Nephron (organoid): ENCODE results near the gene ARHGAP22.

Source experiments
- H3K27ac Mint-ChIP-seq, 3 experiments: 2 replicates each; pipeline ENCODE4 v1.8.0; 2020; ENCODE audit warnings: mixed read lengths in 3 of 3, mild to moderate bottlenecking in 2 of 3, moderate library complexity in 1 of 3
- H3K27me3 Mint-ChIP-seq: 2 replicates; pipeline ENCODE4 v1.8.0; 2021; ENCODE audit warnings: low read depth, mild to moderate bottlenecking, moderate library complexity, mixed read lengths
- H3K36me3 Mint-ChIP-seq: 2 replicates; pipeline ENCODE4 v1.8.0; 2020; ENCODE audit warnings: low read depth, mixed read lengths
- H3K4me1 Mint-ChIP-seq: 2 replicates; pipeline ENCODE4 v1.8.0; 2020; ENCODE audit warnings: mixed read lengths
- H3K4me3 Mint-ChIP-seq, 3 experiments: 2 replicates each; pipeline ENCODE4 v1.8.0; 2020; ENCODE audit warnings: mild to moderate bottlenecking in 3 of 3, mixed read lengths in 3 of 3, moderate library complexity in 2 of 3
- H3K9me3 Mint-ChIP-seq: 2 replicates; pipeline ENCODE4 v1.8.0; 2020; ENCODE audit warnings: mixed read lengths
- TF ChIP-seq, protein P1 (sequence below), 3 experiments: fragments of 200-600 bp; sonication (generic); IDR thresholded peaks; one replicate each; pipeline ENCODE4 v1.5.0; 2021; ENCODE audit warnings: antibody characterized with exemption in 3 of 3; ENCODE audit not compliant: unreplicated experiment in 3 of 3

ARHGAP22 gene

DNA sequence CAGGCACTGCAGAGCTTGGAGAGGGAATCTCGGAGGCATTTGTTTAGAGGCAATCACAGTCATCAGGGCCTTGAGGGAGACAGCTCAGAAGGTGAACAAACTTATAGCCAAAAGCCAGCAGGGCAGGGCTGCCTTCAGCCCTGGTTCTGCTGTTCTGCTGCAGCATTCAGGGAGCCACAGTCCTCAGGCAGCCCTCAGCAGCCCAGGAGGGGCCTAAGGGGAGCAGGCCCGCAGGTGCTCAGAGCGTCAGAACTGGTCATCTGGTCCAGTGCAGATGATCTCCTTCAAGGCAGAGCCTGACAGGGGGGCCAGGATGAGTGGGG is 84.7 kb downstream of the ARHGAP22 start:
- peaks cover 56% of the 10 kb centered on the region for H3K27me3 Mint-ChIP-seq
- H3K4me3 Mint-ChIP-seq, result peak overlapping the region in 1 of 3 experiments; percentile 12
- H3K9me3 Mint-ChIP-seq, result peaks cover 7% of the 10 kb centered on the region
- TF ChIP-seq, protein P1, sequence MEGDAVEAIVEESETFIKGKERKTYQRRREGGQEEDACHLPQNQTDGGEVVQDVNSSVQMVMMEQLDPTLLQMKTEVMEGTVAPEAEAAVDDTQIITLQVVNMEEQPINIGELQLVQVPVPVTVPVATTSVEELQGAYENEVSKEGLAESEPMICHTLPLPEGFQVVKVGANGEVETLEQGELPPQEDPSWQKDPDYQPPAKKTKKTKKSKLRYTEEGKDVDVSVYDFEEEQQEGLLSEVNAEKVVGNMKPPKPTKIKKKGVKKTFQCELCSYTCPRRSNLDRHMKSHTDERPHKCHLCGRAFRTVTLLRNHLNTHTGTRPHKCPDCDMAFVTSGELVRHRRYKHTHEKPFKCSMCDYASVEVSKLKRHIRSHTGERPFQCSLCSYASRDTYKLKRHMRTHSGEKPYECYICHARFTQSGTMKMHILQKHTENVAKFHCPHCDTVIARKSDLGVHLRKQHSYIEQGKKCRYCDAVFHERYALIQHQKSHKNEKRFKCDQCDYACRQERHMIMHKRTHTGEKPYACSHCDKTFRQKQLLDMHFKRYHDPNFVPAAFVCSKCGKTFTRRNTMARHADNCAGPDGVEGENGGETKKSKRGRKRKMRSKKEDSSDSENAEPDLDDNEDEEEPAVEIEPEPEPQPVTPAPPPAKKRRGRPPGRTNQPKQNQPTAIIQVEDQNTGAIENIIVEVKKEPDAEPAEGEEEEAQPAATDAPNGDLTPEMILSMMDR (IDR thresholded peaks at IDR 0.05; ENCODE audit: unreplicated experiment in 3 of 3), result no peak
- H3K4me1 Mint-ChIP-seq, result peaks cover 14% of the 10 kb centered on the region
- H3K36me3 Mint-ChIP-seq, result peaks cover under 1% of the 10 kb centered on the region
- H3K27ac Mint-ChIP-seq, result no peak overlapping the region

DNA sequence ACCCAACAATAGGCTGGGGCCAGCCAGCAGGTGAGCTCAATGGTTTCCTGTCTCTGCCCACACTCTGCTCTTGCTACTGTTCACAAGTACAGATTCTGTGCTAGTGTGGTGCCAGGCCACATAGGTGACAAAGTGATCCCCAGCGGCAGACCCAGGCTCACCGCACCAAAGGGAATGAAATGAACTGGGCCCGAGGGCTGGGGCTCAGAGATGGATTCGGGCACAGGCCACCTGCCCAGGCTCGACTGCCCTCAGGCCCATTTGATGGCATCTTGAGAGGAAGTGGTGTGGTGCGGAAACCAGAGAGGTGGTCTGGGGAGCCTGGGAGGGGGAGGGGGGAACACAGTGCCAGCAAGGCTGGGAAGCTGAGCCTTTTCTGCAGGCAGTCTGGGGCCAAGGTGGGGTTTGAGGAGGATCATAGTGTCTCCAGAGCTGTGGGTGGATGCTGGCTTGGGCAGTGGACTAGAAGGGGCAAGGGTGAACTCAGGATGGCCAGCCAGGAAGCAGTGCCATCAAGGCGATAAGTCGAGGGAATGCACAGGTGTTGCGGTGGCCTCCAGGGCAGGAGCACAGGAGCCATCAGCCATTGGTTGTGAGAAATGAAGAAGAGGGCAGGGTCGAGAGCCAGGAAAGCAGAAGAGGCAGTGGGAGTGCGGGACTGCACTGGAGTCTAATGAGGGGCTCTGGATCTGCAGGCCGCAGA is 85.2 kb downstream of the ARHGAP22 start:
- Mint-ChIP-seq H3K27me3 (peaks cover 51% of the 10 kb centered on the region), H3K36me3 (peaks cover 3% of the 10 kb centered on the region), H3K4me1 (peaks cover 14% of the 10 kb centered on the region), H3K27ac (no peak overlapping the region), H3K9me3 (peaks cover 9% of the 10 kb centered on the region), H3K4me3 (peak overlapping the region in 1 of 3 experiments; percentile 12)
- TF ChIP-seq, protein P1 (IDR thresholded peaks at IDR 0.05; ENCODE audit: unreplicated experiment in 3 of 3), result no peak

DNA sequence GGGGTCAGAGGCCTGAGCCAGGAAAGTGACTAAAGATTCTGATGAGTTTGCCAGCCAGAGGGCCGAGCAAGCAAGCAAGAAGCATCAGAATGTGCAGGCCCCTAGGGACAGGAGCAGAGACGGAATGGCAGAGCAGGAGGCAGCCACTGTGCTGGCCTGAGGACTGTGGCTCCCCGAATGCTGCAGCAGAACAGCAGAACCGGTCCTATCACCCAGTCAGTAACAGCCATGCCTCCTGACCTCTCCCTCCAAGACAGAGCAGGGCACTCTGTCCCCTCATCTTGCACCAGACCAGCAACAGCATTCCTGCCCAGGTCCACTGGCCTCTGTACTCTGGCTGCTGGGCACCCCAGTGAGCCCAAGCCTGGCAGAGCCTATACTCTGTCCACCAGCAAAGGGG is 85.9 kb downstream of the ARHGAP22 start:
- TF ChIP-seq, protein P1 (IDR thresholded peaks at IDR 0.05; ENCODE audit: unreplicated experiment in 3 of 3), result no peak
- peaks cover 48% of the 10 kb centered on the region for H3K27me3 Mint-ChIP-seq
- peak overlapping the region in 1 of 3 experiments; percentile 5 for H3K27ac Mint-ChIP-seq
- H3K4me3 Mint-ChIP-seq, result no peak overlapping the region
- H3K36me3 Mint-ChIP-seq, result peaks cover 3% of the 10 kb centered on the region
- peaks cover 12% of the 10 kb centered on the region for H3K9me3 Mint-ChIP-seq
- peaks cover 14% of the 10 kb centered on the region for H3K4me1 Mint-ChIP-seq

DNA sequence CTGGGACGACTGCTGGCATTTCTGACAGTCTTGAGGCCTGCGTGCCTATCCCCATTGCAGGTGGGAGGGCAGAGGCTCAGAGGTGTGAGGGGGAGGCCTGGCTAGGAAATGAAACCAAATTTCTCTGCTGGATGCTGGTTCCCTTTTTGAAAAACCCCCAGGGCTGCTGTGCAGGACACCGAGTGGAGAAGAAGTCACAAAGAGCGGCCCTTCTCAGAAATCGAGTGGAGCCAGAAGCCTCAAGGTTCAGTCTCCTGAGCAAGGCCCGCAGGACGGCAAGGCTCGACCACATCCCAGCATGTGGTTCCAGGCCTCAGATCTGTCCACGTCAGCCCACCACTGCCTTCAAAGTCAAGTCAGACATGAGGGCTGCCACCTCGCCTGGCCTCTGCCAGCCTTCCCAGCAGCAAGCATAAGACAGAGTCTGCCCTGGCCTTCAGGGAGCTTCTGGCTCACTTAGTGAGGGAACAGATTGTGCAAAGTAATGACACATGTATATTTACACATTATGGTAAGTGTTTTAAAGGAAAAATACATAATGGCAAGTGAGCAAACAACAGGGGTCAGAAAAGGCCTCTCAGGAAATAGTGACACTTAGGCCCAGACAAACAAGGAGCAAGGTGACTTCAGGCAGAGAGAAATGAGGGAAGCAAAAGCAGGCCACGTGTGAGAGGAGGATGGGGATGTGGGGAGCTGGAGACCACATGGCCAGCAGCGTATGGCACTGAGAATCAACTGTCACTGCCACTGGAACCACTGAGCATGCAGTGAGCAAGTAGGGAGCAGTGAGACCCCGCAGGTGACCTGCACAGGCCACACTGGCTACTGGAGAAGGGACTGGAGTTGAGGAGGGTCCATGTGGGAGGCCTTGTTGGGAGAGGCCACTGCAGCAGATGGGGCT is 86.7 kb downstream of the ARHGAP22 start:
- no peak overlapping the region for H3K4me3 Mint-ChIP-seq
- peaks cover 16% of the 10 kb centered on the region for H3K9me3 Mint-ChIP-seq

DNA sequence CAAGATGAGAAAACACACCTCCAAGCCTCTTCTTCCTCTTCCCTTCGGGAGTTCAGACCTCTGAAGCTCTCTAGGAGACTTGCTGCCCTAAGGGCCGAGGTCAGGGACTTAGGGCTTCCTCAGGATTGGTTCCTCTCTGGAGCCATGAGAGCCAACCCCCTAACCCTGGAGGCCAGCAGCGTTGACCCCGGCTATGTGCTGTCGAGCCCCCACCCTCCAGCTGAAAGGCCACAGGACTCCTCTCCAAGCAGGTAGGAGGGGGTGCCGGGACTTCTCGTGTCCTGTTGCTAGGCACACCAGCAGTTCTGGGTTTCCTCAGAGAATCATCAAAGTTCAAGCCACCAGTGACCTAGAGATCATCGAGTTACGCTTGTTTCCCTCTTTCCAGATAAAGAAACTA is 87.4 kb downstream of the ARHGAP22 start:
- TF ChIP-seq, protein P1 (IDR thresholded peaks at IDR 0.05; ENCODE audit: unreplicated experiment in 3 of 3), result no peak
- H3K9me3 Mint-ChIP-seq, result peaks cover 18% of the 10 kb centered on the region
- no peak overlapping the region for H3K4me3 Mint-ChIP-seq
- H3K27me3 Mint-ChIP-seq, result peaks cover 47% of the 10 kb centered on the region
- peaks cover 3% of the 10 kb centered on the region for H3K36me3 Mint-ChIP-seq
- no peak overlapping the region for H3K27ac Mint-ChIP-seq
- peaks cover 7% of the 10 kb centered on the region for H3K4me1 Mint-ChIP-seq

More for the DNA sequence above, 86.7 kb downstream of the ARHGAP22 start:
- TF ChIP-seq, protein P1 (IDR thresholded peaks at IDR 0.05; ENCODE audit: unreplicated experiment in 3 of 3), result no peak
- H3K27me3 Mint-ChIP-seq, result peaks cover 48% of the 10 kb centered on the region
- peak overlapping the region in 1 of 3 experiments; percentile 5 for H3K27ac Mint-ChIP-seq
- H3K4me1 Mint-ChIP-seq, result peaks cover 14% of the 10 kb centered on the region
- peaks cover 3% of the 10 kb centered on the region for H3K36me3 Mint-ChIP-seq
